Activated CD8-positive, alpha-beta memory T cell treated with anti-CD3 and anti-CD28 coated beads, Interleukin-2, amount 50 U/mL, for 1 hour (primary cell): ENCODE data around the gene ABHD17A.

Experiments used
- DNase-seq: peaks from one replicate; pipeline ENCODE4 v3.0.0-alpha.2; 2020; ENCODE audit errors: extremely low read depth

ABHD17A gene

DNA sequence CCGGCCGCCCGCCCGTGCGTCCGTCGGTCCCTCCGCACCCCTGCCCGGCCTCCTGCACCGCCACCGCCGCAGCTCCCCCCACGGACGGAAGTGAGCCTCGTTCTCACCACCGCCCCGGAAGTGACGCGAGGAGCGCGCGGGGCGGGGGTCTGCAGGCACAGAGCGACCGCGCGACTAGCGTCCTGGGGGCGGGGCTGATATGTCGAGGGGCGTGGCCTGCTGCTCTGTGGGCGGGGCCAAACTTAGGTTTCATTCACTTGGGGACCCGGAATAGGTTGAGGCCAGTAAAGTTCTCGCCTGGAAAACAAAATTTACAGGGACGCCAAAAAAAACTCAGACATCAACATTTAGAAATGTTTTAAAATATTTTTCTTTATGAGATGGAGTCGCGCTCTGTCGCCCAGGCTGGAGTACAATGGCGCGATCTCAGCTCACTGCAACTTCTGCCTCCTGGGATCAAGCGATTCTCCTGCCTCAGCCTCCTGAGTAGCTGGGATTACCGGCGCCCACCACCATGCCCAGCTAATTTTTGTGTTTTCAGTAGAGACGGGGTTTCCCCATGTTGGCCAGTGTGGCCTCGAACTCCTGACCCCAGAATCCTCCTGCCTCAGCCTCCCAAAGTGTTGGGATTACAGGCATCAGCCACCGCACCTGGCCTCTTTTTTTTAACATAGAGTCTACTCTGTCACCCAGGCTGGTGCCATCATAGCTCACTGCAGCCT is at the start of gene ABHD17A:
Gene ABHD17A (minus strand): TSS at position 99 of the 722 bp plus-strand sequence. CDS start 3,930 bp downstream, outside the sequence.
- DNase-seq = peak; percentile 90

DNA sequence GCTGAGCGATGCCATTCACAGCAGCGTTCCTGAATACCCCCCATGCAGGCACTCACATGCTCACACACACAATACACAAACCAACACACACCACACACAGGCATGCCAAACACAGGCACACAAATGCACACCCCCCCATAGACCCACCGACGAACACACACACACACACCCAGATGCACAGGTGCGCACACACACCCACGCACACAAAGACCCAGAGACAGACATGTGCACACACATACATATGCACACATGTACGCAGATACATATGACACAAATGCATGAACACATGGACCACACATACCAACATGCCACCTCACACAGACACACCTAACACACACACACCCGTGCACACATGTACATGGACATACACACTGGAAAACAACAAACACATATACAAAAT is 48.6 kb upstream of the ABHD17A start:
- DNase-seq = no peak

DNA sequence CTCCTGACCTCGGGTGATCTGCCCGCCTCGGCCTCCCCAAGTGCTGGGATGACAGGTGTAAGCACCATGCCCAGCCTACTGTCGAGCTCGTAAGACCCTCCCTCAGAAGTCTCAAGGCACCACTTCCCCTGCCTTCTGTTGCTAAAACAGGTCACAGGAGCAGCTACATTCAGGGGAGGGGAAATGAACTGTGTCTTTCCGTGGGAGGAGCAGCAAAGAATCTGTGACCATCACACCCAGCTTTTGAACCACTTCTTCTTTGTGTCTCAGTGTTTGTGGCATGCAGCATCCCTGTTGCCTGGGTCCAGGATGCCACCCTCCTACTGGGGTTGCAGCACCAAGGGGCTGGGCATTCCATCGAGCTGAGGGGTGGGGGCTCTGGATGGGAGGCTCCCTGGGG is 47.9 kb upstream of the ABHD17A start:
- DNase-seq = no peak

DNA sequence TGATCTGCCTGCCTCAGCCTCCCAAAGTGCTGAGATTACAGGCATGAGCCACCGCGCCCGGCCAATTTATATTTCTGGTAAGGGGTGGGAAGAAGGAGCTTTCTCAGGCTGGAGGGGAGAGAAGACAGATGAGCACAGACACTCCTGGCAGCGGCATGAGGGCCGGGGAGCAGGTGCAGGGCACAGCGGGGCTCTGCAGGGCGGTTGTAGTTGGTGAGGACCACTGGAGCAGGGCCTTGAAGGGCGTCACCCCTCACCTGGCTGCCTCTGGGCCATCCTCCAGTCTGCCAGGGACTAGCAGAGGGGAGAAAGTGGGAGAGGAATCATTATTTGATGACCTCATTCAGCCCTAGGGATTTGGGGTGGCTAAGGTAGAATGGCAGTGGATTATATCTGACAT is 47.1 kb upstream of the ABHD17A start:
- DNase-seq = no peak

DNA sequence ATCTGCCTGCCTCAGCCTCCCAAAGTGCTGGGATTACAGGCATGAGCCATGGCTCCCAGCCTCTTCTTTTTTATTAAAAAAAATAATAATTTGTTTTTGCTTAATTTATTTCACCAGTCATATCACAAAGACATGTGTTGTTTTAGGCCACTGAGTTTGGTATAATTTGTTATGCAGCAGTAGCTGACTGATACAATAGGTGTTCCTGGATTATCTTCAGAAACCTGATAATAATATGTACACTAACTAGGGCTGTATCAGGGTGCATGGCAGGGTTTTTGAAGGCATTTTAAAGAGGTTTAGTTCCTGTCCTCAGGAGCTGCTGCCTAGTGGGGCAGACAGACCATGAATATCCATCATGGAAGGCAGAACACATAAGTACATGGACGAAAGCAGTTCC is 46.1 kb upstream of the ABHD17A start:
- no peak for DNase-seq

DNA sequence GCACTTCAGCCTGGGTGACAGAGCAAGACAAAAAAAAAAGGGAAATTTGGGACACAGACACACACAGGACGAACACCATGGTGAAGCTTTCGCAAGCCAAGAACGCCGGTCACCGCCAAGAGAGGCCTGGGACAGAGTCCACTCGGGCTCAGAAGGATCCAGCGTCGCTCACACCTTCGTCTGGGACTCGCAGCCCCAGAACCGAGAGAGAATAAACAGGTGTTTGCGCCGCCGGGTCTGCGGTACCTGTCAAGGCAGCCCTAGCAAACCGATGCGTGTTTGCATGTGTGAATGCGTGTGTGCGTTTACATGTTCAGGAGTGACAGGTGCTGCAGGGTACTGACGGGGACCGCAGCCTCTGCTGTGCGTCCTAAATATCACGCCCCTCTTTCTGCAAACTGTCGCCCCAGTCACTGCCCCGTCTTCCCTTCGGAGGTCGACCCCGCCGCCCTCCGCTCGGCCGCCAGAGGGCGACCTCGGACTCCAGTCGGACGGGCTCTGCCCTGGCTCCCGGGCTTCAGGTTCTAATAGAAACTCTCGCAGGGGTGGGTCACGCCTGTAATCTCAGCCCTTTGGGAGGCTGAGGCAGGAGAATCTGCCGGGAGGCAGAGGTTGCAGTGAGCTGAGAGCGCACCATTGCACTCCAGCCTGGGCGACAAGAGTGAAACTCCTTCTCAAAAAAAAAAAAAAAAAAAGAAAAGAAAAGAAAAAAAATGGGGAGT is 43.9 kb upstream of the ABHD17A start:
- DNase-seq = no peak

DNA sequence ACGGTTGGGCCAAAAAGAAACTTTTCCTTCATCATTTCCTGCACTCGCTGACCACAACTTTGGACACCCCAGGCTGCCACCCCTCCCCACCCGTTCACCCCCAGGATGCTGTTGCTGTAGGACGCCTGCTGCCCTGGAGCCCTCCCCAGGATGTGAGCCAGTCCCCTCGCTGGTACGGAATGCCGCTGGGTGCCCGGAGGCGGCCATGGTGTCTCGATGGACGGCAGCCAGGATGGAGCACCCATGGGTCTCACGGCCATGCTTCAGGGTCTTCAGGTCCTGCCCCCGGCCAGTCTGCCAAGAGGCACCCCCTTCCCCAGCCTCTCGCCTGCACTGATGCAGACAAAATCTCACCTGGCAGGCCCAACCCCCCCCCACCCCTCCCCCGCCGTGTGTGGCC is 40.2 kb upstream of the ABHD17A start:
- no peak for DNase-seq

DNA sequence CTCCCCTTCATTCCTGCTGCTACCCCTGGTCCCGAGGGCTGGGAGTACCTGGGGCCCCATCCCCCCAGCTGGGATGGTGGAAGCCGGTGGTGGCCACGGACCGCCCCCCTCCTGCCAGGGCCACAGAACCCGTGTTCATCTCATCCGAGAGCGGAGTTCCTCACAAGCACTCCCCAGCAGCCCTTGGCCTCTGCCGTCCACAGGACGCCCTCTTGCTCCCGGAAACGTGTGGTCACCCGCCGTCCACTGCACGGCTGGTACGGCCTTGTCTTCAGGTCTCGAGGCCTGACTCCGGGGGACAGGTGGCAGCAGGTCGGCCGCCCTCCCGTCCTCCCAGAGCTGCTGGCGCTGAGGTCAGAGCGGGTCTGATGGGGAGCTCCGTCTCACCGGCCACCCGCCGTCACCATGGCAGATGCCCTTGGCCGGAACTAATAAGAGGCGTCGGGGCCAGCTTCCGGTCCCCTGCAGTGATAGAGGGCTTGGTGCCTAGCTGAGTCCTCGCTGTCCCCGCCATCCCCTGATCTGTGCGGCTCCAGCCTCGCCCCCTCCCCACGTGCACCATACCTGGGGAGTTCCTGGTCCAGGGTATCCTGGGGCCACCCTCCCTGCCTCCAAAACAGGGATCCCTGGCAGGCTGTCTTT is 39.1 kb upstream of the ABHD17A start:
- no peak for DNase-seq

DNA sequence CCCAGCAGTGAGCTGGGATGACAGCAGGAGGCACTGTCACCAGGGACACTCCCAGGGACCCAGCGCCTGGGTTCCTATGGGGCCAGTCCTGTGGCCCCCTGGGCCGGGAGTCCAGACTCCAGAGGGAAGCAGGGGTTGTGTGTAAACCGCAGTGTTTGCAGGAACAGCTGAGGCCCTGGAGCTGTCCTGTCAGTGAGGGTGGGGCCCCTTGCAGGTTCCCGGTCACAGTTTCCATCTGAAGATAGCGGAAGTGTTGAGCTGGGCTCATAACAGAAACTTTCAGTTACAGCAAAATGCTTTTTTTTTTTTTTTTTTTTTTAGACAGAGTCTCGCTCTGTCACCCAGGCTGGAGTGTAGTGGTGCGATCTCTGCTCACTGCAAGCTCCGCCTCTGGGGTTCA is 38.0 kb upstream of the ABHD17A start:
- no peak for DNase-seq

DNA sequence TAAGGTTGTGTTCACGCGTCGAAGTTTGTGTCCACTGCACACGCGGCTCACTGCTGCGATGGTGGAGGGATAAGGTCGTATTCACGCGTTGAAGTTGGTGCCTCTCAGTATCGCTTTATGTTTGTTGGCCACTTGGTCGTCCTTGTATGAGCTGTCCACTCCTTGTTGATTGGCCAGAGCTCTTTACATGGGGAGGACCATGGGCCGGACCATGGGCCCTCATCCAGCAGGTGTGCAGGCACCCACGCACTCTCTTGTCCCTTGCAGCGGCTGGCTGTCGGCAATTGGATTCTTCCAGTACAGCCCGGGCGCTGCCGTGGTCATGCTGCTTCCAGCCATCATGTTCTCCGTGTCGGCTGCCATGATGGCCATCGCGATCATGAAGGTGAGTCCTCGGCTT is 37.5 kb upstream of the ABHD17A start:
- no peak for DNase-seq

DNA sequence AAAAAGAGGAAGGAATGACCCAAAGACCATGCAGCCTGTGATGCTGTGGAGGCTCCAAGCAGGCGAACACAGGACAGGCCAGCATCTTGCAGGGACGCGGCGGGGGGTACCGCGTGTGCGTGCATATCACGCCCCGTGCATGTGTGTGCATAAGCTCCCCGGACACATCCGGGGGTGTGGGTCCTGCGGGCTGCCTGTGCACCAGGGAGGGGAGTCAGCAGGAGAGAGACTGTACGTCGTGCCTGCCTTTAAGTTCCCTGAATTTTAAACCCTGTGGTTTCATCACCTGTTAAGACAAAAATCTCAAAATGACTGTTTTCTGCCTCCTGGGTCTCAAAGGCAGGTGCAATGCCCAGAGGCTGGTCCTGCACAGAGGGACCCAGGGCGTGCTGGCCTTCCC is 36.5 kb upstream of the ABHD17A start:
- DNase-seq = no peak

DNA sequence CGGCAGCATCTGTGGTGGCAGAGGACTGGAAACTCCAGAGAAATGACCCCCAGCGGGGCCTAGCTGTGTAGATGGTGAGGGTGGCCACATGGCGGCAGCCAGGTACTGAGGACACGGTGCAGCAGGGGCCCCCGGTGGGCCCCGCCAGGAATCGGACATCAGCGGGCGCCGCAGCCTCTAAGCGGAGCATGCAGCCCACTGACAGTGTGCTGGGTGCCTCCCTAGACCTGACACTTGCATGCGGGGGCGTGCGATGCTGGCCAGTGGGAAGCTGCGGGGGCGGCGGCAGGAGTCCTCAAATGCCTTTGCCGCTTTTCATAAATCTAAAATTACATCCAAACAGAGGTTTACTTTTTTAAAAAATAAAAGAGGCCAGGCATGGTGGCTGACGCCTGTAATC is 36.0 kb upstream of the ABHD17A start:
- DNase-seq = no peak

DNA sequence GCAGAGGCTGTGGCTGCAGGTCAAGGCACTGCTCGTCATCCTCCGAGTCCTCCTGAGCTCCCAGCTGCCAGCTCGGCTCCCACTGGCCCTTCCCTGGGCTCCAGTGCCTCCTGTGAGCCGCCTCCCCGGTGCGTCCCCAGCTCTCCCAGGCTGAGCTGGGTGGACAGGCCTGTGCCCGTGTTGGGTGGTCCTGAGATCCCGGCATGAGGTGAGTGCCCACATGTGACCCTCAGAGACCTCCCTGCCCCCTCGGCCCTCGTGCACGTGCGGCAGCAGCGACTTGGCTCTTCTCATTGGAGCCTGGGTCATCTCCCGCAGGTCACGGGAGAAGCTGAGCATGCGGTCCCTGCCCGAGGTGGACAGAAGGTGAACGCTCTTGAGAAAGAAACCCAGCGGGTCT is 35.3 kb upstream of the ABHD17A start:
- no peak for DNase-seq

DNA sequence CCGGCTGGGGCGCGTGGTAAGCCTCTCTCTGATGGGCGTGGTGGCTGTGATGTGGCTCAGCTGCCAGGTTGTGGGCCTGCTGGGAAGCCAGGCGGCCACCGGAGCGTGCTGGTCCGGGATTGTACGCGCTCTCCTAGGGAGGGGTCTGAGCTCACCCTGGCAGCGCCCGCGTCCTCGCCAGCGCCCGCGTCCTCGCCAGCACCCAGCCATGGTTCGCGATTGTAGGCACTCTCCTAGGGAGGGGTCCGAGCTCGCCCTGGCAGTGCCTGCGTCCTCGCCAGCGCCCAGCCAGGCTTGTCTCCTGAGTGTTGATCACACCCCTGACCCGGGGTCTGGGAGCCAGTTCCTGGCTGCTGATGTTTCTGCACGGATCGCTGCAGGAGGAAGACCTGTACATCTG is 33.7 kb upstream of the ABHD17A start:
- no peak for DNase-seq

DNA sequence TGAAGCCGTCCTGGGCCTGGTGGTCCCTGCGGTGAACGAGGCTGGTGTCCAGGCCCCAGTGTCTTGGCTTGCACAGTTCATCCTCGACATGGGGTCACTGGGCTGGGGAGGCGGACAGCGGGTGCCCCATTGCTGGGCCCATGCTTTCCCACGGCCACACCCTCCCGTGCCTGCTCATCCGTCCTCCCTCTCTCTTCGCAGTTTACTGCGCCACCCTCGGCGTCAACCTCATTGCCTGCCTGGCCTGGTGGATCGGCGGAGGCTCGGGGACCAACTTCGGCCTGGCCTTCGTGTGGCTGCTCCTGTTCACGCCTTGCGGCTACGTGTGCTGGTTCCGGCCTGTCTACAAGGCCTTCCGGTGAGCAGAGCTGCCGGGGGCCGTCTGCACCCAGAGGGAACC is 32.6 kb upstream of the ABHD17A start:
- no peak for DNase-seq

DNA sequence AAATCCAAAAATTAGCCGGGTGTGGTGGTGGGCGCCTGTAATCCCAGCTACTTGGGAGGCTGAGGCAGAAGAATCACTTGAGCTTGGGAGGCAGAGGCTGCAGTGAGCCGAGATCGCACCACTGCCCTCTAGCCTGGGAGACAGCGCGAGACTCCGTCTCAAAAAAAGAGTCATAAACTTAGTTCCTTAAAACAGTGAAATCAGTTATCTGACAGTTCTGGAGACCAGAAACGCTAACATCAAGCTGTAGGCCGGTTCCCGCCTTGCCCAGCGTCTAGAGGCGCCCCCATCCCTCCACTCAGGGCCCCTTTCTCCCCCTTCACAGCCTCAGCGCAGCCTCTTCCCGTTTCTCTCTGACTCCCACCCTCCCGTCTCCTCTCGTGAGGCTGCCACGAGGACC is 31.9 kb upstream of the ABHD17A start:
- no peak for DNase-seq

DNA sequence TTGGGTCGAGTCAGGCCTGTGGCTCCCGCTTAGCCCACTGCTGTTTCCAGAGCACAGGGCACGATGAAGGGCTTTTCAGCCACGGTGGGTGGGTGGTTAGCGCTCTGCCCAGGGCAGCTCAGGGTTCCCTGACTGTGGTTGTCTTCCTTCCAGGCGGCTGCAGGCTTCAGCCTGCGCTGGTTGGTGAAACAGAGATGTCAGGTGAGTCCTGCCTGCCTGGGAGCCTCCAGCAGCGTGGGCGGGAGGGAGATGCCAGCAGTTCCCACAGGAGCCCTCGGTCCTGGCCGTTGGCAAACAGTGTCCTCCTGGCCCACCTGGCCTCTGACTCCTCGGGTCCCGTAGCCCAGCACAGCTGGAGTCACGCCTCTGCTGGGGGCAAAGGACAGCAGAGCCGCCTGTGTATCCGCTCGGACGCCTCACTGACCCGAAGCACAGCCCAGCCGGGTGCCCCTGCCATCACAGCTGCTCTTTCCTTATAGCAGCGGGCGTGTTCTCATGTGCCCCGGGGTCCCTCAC is 29.6 kb upstream of the ABHD17A start:
- no peak for DNase-seq

DNA sequence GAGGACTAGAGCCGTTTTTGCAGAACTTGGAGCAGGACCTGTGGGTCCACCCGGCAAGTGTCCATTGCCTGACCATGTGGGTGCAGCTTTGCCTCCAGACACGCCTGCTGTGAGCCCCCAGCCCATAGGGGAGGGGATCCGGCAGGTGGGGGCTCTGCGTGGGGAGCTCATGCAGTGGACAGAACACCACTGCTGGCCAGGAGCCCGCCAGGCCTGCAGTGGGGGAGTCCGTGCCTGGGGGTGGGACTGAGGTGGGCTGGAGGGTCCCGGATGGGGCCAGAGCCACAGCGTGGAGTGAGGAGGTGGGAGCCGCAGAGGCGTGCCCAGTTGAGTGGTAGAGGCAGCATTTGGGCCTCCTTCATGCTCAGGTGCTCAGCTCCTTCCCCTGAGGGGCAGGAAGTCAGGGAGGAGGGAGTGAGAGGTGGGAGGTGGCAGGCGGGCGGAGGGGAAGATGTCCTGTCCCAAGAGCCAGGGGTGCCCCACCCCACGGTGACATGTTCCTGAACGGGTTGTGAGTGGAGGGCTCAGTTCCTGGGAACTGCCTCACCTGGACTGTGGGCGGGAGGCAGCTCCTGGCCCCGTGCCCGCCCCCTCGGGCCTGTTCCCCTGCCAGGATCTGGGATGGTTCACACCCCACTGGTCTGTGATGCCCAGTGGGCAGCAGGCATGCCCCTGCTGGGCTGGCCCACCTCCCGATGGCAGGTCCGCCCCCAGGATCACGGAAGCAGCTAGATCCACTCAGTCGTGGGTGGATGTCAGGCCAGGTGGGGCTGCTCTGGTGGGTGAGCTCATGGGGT is 28.7 kb upstream of the ABHD17A start:
- no peak for DNase-seq

DNA sequence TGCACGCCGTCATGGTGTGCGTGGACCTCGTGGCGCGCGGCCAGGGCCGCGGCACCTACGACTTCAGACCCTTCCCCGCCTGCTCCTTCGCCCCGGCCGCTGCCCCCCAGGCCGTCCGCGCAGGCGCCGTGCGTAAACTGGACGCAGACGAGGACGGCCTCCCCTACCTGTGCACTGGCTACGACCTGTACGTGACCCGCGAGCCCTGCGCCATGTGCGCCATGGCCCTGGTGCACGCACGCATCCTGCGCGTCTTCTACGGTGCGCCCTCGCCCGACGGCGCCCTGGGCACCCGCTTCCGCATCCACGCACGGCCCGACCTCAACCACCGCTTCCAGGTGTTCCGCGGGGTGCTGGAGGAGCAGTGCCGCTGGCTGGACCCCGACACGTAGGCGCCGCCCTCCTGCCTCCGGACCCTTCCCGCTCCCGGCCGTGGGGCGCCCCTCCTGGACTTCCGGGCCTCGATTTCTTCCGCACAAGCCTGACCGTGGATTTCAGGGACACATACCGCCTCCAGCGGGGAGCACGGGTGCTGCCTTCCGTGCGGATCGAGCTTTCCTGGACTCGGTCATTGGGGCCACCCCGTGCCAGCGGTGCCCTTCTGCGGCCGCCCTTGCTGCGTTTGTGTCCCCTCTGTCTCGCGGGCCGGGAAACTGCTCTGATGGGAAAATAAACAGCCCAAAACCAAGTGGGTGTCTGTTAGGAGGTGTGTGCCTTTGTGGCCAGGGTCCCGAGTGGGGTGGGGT is 27.6 kb upstream of the ABHD17A start:
- DNase-seq = no peak

DNA sequence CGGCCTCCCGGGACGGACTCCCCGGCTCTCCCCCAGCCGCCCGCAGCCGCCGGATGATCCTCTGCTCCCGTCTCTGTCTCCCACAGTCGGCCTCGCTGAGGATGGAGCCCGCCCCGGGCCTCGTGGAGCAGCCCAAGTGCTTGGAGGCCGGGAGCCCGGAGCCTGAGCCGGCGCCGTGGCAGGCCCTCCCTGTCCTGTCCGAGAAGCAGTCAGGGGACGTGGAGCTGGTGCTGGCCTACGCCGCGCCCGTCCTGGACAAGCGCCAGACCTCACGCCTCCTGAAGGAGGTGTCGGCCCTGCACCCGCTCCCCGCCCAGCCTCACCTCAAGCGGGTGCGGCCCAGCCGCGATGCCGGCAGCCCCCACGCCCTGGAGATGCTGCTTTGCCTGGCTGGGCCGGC is 26.7 kb upstream of the ABHD17A start:
- DNase-seq = no peak

DNA sequence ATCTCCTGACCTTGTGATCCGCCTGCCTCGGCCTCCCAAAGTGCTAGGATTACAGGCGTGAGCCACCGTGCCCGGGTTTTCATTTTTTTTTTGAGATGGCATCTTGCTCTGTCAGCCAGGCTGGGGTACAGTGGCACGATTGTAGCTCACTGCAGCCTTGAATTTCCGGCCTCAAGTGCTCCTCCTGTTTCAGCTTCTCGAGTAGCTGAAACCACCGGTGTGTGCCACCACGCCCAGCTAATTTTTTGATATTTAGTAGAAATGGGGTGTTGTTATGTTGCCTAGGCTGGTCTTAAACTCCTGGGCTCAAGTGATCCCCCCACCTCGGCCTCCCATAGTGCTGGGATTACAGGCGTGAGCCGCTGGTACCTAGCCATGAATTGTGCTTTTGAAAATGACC is 25.8 kb upstream of the ABHD17A start:
- no peak for DNase-seq
